Right forelimb (tissue), 1 donor: ENCODE data around the gene CCDC154.

Experiments used
- DNase-seq: peaks from one replicate; pipeline ENCODE4 v3.0.0-alpha.2; 2018

CCDC154 gene

DNA sequence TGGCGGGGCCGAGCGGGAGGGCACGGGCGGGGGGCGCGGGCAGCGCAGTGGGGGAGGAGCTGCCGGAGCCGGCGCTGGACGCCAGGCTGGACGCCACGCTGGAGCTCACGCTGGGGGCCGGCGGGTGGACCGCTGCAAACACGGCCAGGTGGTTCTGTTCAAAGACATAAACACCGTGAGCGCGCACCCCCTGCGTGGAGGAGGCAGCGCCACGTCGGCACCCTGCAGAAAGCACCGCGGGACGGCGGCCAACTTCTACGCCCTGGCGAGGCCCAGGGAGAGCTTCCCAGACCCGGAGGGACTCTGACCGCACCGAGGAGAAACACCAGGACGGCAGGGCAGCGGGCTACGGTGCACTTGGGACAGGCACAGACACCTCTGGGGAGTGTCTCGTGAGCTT is 59.1 kb downstream of the CCDC154 start:
- DNase-seq = no peak
